ENCODE measurements around the gene PRXL2B.

The PRXL2B gene

GRCh38 chr1:2639607-2640521 lies 53.3 kb downstream of the PRXL2B start:
- DNase-seq = no peak

GRCh38 chr1:2640626-2641025 lies 54.0 kb downstream of the PRXL2B start:
- no peak for DNase-seq
